ENCODE data around the gene PPP4R4. TPM values are rescaled to one million over a fixed set of nuclear protein-coding genes. Genes with fewer than 3 reads are reported as not detected.

PPP4R4 gene
- total RNA-seq, 3 donors from 2014 or later (not counting 1 experiment from before 2014, with no cell fraction given): 0.52 to 0.58 TPM; not detected in 1

DNA sequence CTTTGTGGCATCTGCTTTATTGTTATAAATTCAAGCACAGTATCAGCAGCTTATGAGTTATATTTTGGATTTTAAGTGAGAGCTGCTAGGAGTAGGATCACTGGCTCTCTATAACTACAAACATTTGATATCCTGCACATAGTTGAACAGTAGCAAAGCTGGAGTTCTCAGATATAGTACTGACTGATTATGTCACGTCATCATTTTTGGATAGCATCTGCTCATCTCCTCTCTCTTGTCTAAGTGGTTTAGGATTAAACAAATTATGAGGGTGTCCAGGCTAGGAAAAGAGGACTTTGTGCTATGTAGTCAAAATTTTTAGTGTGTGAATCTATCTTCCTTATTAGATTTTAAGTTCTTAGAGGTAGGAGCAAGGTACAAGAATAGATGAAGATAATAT is 18.4 kb downstream of the PPP4R4 start:
- Mint-ChIP-seq H3K4me3 (no peak overlapping the region), H3K27me3 (ENCODE audit: low read depth in 2 of 2) (peaks cover 36 to 52% of the 10 kb centered on the region in 2 donors), H3K27ac (no peak overlapping the region), H3K9me3 (peaks cover 0 to 3% of the 10 kb centered on the region in 2 donors), H3K36me3 (no peaks in the 10 kb centered on the region), H3K4me1 (no peaks in the 10 kb centered on the region)
- DNase-seq (no peak), ATAC-seq (no peak)
- no peaks in the 10 kb centered on the region for H3K36me3 ChIP-seq (ENCODE audit: control insufficient read depth, insufficient read depth, low read length)
- no peak overlapping the region for H3K27ac ChIP-seq (ENCODE audit: low read length)
- H3K27me3 ChIP-seq (ENCODE audit: control insufficient read depth, insufficient read depth, low read length): peaks cover 14% of the 10 kb centered on the region
- WGBS (ENCODE audit: insufficient coverage): 100% methylated on average over 1 of the region's 1 CpG
- H3K4me3 ChIP-seq (ENCODE audit: low read length): no peak overlapping the region
- no peak for TF ChIP-seq CTCF (IDR thresholded peaks at IDR 0.05)
- intact Hi-C loops (cut with micrococcal nuclease): no loop called here
- H3K9me3 ChIP-seq (ENCODE audit: control insufficient read depth, insufficient read depth, low read length): no peaks in the 10 kb centered on the region
- H3K4me1 ChIP-seq (ENCODE audit: control insufficient read depth, insufficient read depth, low read length): no peaks in the 10 kb centered on the region

DNA sequence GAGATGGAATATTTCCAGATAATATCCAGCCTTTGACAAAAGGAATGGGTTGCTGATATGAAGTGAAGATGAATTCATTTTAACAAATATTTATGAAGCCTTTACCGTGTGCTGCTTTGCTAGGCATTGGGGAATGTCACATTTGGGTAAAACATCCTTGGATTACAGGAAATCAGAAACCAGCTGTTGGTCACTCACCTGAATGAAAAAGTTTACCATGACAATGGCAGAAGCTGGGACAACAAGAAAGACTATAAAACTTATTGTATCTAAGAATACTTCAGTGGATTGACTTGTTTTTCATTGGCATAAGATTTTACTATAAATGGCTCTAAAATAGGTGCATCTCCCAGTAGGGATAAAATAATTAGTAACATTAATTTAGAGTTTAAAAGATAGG is 19.7 kb downstream of the PPP4R4 start:
- Histone ChIP-seq H3K4me3 (ENCODE audit: low read length) (no peak overlapping the region), H3K27me3 (ENCODE audit: control insufficient read depth, insufficient read depth, low read length) (peaks cover 16% of the 10 kb centered on the region), H3K36me3 (ENCODE audit: control insufficient read depth, insufficient read depth, low read length) (no peaks in the 10 kb centered on the region), H3K27ac (ENCODE audit: low read length) (no peak overlapping the region), H3K4me1 (ENCODE audit: control insufficient read depth, insufficient read depth, low read length) (no peaks in the 10 kb centered on the region), H3K9me3 (ENCODE audit: control insufficient read depth, insufficient read depth, low read length) (no peaks in the 10 kb centered on the region)
- H3K27me3 Mint-ChIP-seq (ENCODE audit: low read depth in 2 of 2): peaks cover 33 to 52% of the 10 kb centered on the region in 2 donors
- no peak overlapping the region for H3K27ac Mint-ChIP-seq
- DNase-seq (no peak), ATAC-seq (no peak)
- H3K4me3 Mint-ChIP-seq: no peak overlapping the region
- 92% methylated on average over 1 of the region's 1 CpG for WGBS (ENCODE audit: insufficient coverage)
- TF ChIP-seq CTCF (IDR thresholded peaks at IDR 0.05): no peak
- peaks cover 0 to 3% of the 10 kb centered on the region in 2 donors for H3K9me3 Mint-ChIP-seq
- H3K36me3 Mint-ChIP-seq: no peaks in the 10 kb centered on the region
- intact Hi-C loops (cut with micrococcal nuclease): no loop called here
- H3K4me1 Mint-ChIP-seq: no peaks in the 10 kb centered on the region

DNA sequence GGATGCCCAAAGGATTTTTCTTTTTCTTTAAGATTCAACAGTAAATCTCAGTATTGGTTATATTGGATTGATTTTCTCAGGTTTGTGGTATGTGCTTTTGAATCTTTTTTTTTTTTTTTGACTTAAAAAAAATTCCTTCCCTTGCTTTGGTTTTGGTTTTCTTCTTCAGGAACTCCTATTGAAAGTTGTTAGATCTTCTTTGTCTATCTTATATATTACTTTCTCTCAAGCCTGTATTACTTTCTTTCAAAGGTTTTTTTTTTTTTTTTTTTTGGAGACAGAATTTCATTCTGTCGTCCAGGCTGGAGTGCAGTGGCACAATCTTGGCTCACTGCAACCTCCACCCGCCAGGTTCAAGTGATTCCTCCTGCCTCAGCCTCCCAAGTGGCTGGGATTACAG is 21.9 kb downstream of the PPP4R4 start:
- Mint-ChIP-seq H3K4me1 (no peaks in the 10 kb centered on the region), H3K4me3 (no peak overlapping the region), H3K27me3 (ENCODE audit: low read depth in 2 of 2) (peaks cover 31 to 52% of the 10 kb centered on the region in 2 donors), H3K36me3 (no peaks in the 10 kb centered on the region), H3K27ac (no peak overlapping the region), H3K9me3 (peaks cover 5 to 8% of the 10 kb centered on the region in 2 donors)
- ATAC-seq (no peak), DNase-seq (no peak)
- Histone ChIP-seq H3K27ac (ENCODE audit: low read length) (no peak overlapping the region), H3K27me3 (ENCODE audit: control insufficient read depth, insufficient read depth, low read length) (peaks cover 16% of the 10 kb centered on the region), H3K4me3 (ENCODE audit: low read length) (no peak overlapping the region), H3K36me3 (ENCODE audit: control insufficient read depth, insufficient read depth, low read length) (no peaks in the 10 kb centered on the region), H3K9me3 (ENCODE audit: control insufficient read depth, insufficient read depth, low read length) (no peaks in the 10 kb centered on the region), H3K4me1 (ENCODE audit: control insufficient read depth, insufficient read depth, low read length) (no peaks in the 10 kb centered on the region)
- WGBS (ENCODE audit: insufficient coverage): 90% methylated on average over 2 of the region's 2 CpGs
- no peak for TF ChIP-seq CTCF (IDR thresholded peaks at IDR 0.05)
- intact Hi-C loops (cut with micrococcal nuclease): no loop called here

DNA sequence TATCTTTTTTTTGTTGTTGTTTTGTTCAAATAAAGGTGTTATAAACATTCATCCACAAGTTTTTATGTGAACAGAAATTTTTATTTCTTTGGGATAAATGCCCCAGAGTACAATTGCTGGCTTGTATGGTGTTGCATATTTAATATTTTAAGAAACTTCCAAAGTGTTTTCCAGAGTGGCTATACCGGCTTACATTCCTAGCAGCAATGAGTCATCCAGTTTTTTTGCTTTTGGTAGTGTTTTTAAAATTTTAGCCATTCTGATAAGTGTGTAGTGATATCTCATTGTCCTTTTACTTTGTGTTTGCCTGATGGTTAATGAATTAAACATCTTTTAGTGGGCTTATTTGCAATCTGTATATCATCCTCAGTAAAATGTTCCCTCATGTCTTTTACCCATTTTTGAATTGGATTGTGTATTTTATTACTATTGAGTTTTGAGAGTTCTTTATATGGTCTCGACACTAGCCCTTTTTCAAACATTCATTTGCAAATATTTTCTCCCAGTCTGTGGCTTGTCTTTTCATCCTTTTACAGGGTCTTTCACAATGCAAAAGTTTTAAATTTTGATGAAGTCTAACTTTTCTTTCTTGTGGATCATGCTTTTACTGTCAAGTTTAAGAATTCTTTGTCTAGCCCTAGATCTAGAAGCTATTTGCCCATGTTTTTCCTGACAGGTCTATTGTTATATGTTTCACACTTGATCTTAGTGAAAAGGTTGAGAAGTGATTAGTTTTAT is 29.5 kb downstream of the PPP4R4 start:
- Mint-ChIP-seq H3K4me1 (no peaks in the 10 kb centered on the region), H3K36me3 (no peaks in the 10 kb centered on the region), H3K27ac (no peak overlapping the region), H3K4me3 (no peak overlapping the region), H3K9me3 (peaks cover 5% of the 10 kb centered on the region in 2 donors), H3K27me3 (ENCODE audit: low read depth in 2 of 2) (peaks cover 30 to 37% of the 10 kb centered on the region in 2 donors)
- DNase-seq (no peak), ATAC-seq (no peak)
- Histone ChIP-seq H3K4me3 (ENCODE audit: low read length) (no peak overlapping the region), H3K4me1 (ENCODE audit: control insufficient read depth, insufficient read depth, low read length) (no peaks in the 10 kb centered on the region), H3K27me3 (ENCODE audit: control insufficient read depth, insufficient read depth, low read length) (peaks cover 11% of the 10 kb centered on the region), H3K36me3 (ENCODE audit: control insufficient read depth, insufficient read depth, low read length) (no peaks in the 10 kb centered on the region), H3K9me3 (ENCODE audit: control insufficient read depth, insufficient read depth, low read length) (no peaks in the 10 kb centered on the region), H3K27ac (ENCODE audit: low read length) (no peak overlapping the region)
- intact Hi-C loops (cut with micrococcal nuclease): no loop called here
- WGBS (ENCODE audit: insufficient coverage): 100% methylated on average over 1 of the region's 2 CpGs
- no peak for TF ChIP-seq CTCF (IDR thresholded peaks at IDR 0.05)
